Medulla oblongata (tissue), 1 donor: ENCODE results near the gene TEX11.
"Not testable (repeated sequence)": the region's sequence is repeated elsewhere in the genome, so short reads cannot be mapped to it uniquely, and the experiment has no call there.

Experiments used
- DNase-seq: peaks from one replicate; pipeline ENCODE4 v3.0.0-alpha.2; 2015; ENCODE audit errors: extremely low spot score

The TEX11 gene

DNA sequence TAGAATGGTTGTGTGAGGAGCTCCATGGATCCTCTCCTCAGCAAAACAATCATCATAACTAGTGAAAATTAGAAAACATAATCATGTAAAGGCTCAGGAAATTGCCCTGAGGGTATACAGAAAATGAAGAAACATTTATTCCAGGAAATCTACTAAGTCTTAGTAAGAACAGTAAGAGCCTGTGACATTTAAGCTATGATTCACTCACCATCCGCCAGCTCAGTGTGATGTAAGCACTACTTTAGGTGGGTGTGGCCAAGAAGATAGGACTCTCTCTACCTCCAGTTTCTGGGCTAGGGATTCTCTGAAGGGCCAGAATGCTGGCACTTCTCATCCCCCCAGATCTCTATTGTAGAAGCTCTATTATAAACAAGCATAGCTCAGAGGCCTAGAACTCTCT is 316.4 kb downstream of the TEX11 start:
- DNase-seq: no peak

DNA sequence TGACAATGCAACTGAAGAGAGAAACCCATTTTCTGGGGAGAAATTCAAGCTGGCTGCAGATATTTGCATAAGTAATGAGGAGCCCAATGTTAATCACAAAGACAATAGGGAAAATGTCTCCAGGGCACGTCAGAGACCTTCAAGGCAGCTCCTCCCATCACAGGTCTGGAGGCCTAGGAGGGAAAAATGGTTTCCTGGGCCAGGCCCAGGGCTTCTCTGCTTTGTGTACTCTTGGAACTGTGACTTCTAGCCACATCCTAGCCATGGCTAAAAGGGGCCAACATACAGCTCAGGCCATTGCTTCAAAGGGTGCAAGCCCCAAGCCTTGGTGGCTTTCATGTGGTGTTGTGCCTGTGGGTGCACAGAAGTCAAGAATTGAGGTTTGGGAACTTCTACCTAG is 321.4 kb downstream of the TEX11 start:
- not testable (repeated sequence) for DNase-seq

DNA sequence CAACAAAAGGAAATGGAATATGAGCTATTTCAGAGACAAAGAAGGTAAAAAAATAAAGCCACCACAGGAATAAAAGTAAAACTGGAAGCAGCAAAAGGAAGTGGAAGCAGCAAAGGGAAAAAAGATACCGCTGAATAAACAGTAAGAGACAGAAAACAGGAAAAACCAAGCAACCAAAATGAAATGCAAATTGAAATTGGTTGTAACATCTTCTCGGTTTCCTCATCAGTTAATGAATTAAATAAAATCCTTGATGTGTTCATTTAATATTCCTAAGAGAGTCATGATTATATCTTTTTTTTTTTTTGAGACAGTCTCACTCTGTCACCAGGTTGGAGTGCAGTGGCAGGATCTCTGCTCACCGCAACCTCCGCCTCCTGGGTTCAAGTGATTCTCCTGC is 331.1 kb downstream of the TEX11 start:
- DNase-seq: no peak

DNA sequence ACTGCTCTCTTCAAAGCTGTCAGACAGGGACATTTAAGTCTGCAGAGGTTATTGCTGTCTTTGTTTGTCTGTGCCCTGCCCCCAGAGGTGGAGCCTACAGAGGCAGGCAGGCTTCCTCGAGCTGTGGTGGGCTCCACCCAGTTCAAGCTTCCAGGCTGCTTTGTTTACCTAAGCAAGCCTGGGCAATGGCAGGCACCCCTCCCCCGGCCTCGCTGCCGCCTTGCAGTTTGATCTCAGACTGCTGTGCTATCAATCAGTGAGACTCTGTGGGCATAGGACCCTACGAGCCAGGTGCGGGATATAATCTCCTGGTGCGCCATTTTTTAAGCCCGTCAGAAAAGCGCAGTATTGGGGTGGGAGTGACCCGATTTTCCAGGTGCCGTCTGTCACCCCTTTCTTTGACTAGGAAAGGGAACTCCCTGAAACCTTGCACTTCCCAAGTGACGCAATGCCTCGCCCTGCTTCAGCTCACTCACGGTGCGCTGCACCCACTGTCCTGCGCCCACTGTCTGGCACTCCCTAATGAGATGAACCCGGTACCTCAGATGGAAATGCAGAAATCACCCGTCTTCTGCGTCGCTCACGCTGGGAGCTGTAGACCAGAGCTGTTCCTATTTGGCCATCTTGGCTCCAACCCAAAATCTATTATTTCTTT is 338.5 kb downstream of the TEX11 start:
- DNase-seq: not testable (repeated sequence)

GRCh38 chrX:70554948-70555347 is 353.6 kb downstream of the TEX11 start:
- DNase-seq: no peak

DNA sequence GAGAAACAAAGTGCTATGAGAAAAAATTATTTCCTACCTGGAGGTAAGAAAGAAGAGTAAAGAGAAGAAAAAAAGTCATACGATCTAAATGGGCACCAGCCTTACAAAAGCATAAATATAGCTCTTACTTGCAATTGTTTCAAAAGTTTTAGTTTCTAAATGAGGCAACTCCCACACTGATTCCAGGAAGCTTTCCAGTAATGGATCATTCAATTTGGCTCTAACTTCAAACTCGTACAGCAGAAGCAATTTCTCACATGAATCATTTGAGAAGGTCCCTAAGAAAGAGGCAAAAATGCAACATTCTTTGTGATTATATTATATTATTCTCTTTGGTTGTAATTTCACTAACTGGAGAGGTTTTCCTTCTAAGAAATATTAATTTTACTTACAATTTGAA is 354.0 kb downstream of the TEX11 start:
- DNase-seq: no peak

- no peak for DNase-seq
Measured at GRCh38 chrX:70554081-70554480, 354.4 kb downstream of the TEX11 start.

- DNase-seq: no peak
Measured at GRCh38 chrX:70553516-70553915, 355.0 kb downstream of the TEX11 start.

DNA sequence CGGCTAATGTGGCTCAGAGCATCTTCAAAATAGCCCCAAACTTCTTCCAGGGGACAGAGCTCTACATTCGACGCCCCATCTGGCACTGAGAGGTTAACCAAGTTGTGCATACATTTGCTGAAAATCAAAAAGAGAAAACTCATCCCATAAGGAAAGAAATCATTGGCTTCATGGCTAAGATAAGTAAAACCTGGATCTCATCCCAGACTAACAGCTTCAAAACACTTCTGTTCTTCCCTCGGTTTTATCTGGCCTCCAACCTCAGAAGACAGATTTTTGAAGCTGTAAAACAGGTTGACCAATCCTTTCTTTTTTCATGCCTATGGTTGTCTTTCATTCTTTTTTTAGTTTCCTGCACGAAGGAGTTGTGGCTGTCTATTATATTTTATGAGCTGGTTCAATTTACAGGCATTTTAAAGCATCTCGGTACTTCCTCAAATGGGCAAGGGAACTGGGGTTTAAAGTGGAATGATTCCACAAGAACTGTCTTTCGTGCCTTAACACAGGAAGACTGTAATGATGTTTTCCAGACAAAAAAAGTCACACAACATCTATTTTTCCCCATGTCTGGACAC is 356.3 kb downstream of the TEX11 start:
- no peak for DNase-seq

- DNase-seq: no peak
Measured at GRCh38 chrX:70549429-70549828, 359.1 kb downstream of the TEX11 start.

DNA sequence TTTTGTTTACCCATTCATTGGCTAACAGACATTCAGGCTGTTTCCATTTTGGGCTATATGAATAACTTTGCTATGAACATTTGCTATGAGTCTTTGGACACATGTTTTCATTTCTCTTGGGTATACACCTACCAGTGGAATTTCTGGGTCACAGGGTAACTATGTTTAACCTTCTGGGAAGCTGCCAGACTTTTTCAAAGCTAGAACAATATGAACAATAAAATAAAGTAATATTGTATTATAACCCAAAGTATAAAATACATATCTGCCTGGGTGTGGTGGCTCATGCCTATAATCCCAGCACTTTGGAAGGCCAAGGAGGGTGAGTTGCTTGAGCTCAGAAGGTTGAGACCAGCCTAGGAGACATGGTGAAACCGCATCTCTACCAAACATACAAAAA is 373.3 kb downstream of the TEX11 start:
- no peak for DNase-seq

GRCh38 chrX:70527610-70528345 is 380.7 kb downstream of the TEX11 start:
- no peak for DNase-seq

DNA sequence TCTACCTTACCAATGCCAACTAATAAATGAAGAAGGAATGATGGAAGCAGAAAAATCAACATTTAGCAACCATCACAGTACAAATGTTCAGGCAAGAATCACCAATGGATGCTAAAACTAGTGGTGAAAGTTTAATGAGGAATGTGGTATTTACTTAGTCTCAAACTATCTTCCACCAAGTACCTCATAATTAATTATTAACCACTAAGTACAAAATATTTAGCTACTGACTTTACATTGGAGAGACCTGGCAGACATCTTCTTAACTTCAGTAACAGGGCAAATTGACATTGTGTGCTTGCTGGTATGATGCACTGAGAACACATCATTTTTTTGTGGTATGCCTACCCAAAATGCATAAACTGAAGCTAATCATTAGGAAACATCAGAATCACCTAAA is 381.5 kb downstream of the TEX11 start:
- no peak for DNase-seq

DNA sequence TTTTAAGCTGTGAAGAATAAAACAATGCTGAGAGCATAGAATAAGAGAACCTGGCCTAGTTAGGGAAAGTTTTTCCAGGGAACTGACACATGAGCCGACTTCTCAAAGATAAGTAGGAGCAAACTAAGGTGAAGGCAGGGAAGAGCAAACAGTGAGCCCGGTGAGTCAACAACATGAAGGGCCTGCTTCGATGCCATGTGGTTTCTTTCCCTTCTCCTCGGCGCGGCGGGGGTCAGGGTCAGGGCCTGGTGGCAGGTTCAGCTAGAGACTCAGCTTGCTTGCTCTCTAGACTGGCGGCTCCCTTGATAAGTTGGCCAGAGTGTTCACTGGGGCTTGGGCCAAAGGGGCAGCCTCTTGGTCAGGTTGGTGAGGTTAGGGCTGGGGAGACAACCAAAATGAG is 382.8 kb downstream of the TEX11 start:
- no peak for DNase-seq

DNA sequence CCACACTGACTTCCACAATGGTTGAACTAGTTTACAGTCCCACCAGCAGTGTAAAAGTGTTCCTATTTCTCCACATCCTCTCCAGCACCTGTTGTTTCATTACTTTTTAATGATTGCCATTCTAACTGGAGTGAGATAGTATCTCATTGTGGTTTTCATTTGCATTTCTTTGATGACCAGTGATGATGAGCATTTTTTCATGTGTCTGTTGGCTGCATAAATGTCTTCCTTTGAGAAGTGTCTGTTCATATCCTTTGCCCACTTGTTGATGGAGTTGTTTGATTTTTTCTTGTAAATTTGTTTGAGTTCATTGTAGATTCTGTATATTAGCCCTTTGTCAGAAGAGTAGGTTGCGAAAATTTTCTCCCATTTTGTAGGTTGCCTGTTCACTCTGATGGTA is 392.8 kb downstream of the TEX11 start:
- DNase-seq: not testable (repeated sequence)

DNA sequence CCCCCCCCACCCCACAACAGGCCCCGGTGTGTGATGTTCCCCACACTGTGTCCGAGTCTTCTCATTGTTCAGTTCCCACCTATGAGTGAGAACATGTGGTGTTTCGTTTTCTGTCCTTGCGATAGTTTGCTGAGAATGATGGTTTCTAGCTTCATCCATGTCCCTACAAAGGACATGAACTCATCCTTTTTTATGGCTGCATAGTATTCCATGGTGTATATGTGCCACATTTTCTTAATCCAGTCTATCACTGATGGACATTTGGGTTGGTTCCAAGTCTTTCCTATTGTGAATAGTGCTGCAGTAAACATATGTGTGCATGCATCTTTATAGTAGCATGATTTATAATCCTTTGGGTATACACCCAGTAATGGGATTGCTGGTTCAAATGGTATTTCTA is 393.2 kb downstream of the TEX11 start:
- not testable (repeated sequence) for DNase-seq

- no peak for DNase-seq
Measured at GRCh38 chrX:70509078-70509477, 399.4 kb downstream of the TEX11 start.

DNA sequence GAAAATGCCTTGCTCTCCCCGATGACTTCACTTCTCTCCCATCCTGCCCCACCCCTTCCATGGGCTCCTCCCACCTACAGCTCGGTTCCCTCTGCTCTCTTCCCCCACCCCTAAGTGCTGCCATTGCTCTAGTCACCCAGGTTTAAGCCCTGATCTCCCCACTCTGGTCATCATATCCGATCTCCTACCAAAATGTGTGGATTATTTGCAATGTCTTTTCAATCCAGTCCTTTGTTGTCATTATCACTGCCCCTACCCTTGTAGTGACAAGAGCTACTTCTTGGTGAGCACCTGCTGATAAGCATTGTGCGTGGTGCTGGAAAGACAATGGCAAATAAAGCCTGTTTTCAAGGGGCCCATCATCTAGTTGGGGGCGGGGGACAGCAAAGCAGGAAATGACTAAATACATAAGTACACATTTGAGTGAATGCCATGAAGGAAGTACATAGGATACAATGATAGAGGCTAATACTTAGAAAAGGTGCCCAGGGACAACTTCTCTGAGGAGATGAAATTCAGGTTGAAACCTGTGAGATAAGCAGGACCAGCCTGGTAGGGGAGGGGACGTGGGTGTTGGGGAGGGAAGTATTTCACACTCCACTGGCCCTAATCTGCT is 400.1 kb downstream of the TEX11 start:
- no peak for DNase-seq

- no peak for DNase-seq
Measured at GRCh38 chrX:70505451-70505841, 403.1 kb downstream of the TEX11 start.

- no peak for DNase-seq
Measured at GRCh38 chrX:70504772-70505450, 403.6 kb downstream of the TEX11 start.

DNA sequence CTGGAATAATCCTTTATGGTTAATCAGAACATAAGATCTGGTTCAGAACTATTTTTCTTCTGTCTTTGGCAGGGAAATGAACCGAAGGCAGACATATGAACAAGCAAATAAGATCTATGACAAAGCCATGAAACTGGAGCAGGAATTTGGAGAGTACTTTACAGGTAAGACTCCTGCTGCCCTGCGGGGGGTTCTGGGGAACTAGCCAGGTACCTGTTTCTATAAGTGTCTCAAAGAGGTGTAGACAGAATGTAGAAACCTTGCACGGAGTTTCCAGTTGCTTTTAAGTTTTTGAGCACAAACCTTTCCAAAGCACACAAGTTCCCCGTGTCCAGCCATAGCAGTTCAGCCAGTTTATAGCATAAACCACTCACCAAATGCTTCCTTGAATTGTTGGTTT is 407.7 kb downstream of the TEX11 start:
- DNase-seq: no peak

DNA sequence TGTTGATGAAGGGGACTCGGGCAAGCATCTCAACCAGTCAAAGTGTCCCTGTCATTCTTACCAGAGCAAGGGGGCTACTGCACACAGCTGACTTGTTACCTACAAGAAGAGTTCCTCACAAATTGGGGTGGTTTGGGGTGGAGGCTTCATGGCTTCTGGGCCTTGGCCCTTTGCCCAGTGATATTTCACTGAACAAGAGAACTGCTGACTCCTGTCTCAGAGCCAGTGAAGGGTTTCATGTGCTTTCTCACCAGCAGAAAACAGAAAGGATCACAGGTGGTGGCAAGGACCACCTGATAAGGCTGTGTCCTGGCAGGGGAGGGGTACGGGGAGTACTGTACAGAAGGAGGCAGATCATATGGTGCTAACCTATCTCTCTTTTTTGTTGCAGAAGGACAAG is 410.4 kb downstream of the TEX11 start:
- DNase-seq: no peak
